Measurements from ENCODE around the gene DUSP1. TPM values are rescaled to one million over a fixed set of nuclear protein-coding genes. Genes with fewer than 3 reads are reported as not detected.
A peak's percentile ranks its signal among the peaks of the same experiment; 100 is the strongest.

The DUSP1 gene
- total and polyA plus RNA-seq, 3 donors from 2014 or later: 86.2 to 172 (median 159) TPM

GRCh38 chr5:172725273-172725672 is 45.7 kb downstream of the DUSP1 start:
- peaks cover 11% of the 10 kb centered on the region for H3K4me1 ChIP-seq
- H3K36me3 ChIP-seq (ENCODE audit: low read depth, missing control alignments): no peaks in the 10 kb centered on the region
- no peak overlapping the region for H3K4me3 ChIP-seq
- intact Hi-C loops (cut with DNase I; ENCODE audit: low total_unique reads): no loop called here
- 97 to 99% methylated on average over 10 of the region's 10 CpGs for WGBS, 2 donors
- no peaks in the 10 kb centered on the region for H3K27me3 ChIP-seq
- TF ChIP-seq POLR2A (IDR thresholded peaks at IDR 0.05): no peak
- no peak for TF ChIP-seq CTCF (IDR thresholded peaks at IDR 0.05)
- no peak overlapping the region for H3K27ac ChIP-seq
- no peaks in the 10 kb centered on the region for H3K9me3 ChIP-seq
- no peak for DNase-seq

DNA sequence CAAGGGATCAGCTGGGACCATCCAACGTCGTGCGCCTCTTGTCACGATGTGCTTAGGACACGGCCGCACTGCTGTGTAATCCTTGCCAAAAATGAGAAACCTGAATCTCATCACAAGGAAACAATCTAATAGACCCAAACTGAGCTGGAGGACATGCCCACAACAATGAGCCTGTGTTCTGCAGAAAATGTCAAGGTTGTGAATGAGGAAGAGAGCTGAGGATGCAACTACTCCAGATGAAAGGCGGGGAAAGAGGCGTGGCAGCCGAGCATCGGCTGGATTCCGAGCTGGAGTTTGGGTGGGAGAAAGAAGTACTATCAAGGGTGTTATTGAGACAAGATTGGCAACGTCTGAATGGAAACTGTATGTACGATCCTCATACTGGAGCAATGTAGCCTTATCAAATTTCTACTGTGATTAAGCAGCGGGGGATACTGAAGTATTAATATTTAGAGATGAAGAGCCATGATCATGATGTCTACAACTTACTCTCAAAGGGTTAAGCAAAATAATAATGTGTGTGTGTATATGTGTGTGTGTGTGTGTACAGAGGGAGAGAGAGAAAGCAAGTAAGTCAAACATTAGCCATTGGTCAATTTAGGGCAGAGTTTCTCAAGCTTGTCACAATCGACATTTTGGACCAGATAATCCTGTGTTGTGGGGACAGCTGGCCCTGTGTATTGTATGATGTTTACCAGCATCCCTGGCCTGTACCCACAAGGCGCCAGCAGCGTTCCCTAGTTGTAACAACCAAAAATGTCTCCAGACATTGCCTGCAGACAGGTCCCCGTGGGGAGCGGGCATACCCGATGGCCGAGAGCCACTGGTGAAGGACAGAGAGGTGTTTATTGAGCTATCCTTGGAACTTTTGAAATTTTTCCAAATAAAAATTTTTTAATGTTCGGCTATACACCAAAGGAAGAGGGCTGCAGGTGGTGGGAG is 46.5 kb downstream of the DUSP1 start:
- intact Hi-C loops (cut with DNase I; ENCODE audit: low total_unique reads): loop anchor here (5.0 kb wide), 1 partner anchor 38 kb away; no protein-coding TSS in a partner anchor
- Histone ChIP-seq H3K4me1 (peaks cover 11% of the 10 kb centered on the region), H3K36me3 (ENCODE audit: low read depth, missing control alignments) (no peaks in the 10 kb centered on the region), H3K27ac (no peak overlapping the region), H3K9me3 (no peaks in the 10 kb centered on the region), H3K27me3 (no peaks in the 10 kb centered on the region), H3K4me3 (no peak overlapping the region)
- TF ChIP-seq POLR2A (IDR thresholded peaks at IDR 0.05) (no peak), CTCF (IDR thresholded peaks at IDR 0.05) (no peak)
- WGBS, 2 donors: 65 to 73% methylated on average over 22 of the region's 22 CpGs
- DNase-seq: peak; percentile 39

DNA sequence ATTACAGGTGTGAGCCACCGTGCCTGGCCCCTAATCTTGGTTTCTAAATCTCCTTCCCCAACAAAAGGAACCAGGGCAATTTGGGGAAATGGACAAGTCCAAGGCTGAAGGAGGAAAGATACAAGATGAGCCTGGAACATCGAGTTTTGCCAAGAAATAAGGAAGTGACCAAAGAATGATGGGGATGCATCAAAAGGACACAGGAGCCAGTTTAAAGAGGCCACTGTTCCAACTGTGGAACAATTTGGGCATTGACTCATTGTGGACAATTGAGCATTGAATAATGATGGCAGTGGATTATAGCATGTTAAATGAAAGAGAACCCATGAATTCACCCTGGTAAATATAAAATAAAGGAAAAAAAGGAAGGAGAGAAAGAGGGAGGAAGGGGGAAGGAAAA is 47.5 kb downstream of the DUSP1 start:
- no peak overlapping the region for H3K4me3 ChIP-seq
- WGBS, 2 donors: 35 to 51% methylated on average over 2 of the region's 2 CpGs
- H3K27ac ChIP-seq: no peak overlapping the region
- no peak for DNase-seq
- TF ChIP-seq POLR2A (IDR thresholded peaks at IDR 0.05) (no peak), CTCF (IDR thresholded peaks at IDR 0.05) (no peak)
- no peaks in the 10 kb centered on the region for H3K9me3 ChIP-seq
- H3K4me1 ChIP-seq: peaks cover 11% of the 10 kb centered on the region
- intact Hi-C loops (cut with DNase I; ENCODE audit: low total_unique reads): loop anchor here (5.0 kb wide), 1 partner anchor 39 kb away; no protein-coding TSS in a partner anchor
- H3K36me3 ChIP-seq (ENCODE audit: low read depth, missing control alignments): no peaks in the 10 kb centered on the region
- H3K27me3 ChIP-seq: no peaks in the 10 kb centered on the region

DNA sequence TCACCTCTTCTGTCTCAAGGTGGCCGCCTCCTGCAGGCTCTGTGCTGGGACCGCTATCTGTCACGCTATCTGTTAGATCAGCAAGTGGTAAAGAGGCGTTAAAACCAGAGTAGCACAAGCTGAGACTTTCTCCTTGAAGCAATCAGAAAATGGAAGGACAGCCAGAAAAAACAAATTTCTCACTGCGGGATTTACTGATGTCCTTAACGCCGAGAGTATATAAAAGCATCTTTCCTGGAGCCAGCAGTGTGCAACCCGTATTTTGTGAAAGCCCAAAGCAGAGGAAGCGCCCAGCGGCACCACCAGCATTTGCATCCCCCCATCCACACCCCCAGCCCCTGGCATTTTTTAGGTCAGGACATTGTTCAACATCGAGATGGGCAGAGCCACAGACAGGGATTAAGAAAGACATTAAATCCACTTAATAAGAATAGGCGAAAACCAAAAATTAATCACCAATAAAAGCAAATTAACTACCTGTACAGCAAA is 48.6 kb downstream of the DUSP1 start:
- Histone ChIP-seq H3K4me1 (peaks cover 11% of the 10 kb centered on the region), H3K27me3 (no peaks in the 10 kb centered on the region), H3K9me3 (no peaks in the 10 kb centered on the region), H3K27ac (peak overlapping the region in 1 of 2 donors; percentile 18), H3K36me3 (ENCODE audit: low read depth, missing control alignments) (no peaks in the 10 kb centered on the region), H3K4me3 (no peak overlapping the region)
- no peak for DNase-seq
- TF ChIP-seq POLR2A (IDR thresholded peaks at IDR 0.05): no peak
- no peak for TF ChIP-seq CTCF (IDR thresholded peaks at IDR 0.05)
- WGBS, 2 donors: 39 to 57% methylated on average over 12 of the region's 12 CpGs
- intact Hi-C loops (cut with DNase I; ENCODE audit: low total_unique reads): loop anchor here (5.0 kb wide), 1 partner anchor 40 kb away; no protein-coding TSS in a partner anchor

Data from testis (tissue), 3 donors.